ENCODE results near the gene ADCY10. TPM values are rescaled to one million over a fixed set of nuclear protein-coding genes. Genes with fewer than 3 reads are reported as not detected.

ADCY10 gene
- total and polyA plus RNA-seq, 2 experiments from 2014 or later = not detected

DNA sequence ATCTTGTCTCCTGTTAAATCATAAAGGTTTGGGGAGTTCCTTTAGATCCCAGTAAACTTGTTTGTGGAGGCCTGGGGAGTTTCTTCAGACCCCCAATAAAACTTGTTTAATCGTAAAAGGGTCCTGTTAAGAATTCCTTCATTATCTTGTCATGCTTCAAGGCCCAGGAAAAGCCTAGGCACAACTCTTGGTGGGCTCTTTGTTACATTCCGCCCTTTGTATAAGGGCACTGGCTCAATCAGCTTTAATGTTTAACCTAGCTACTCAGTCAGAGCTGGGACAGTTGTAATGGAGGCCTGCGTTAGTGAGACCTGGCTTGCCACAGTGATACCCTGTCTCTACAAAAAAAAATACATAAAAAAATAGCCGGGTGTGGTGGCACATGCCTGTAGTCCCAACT, 115.0 kb downstream of the ADCY10 start:
- Histone ChIP-seq H3K36me3 (ENCODE audit: insufficient read depth) (0 out of 2 replicates have a peak, but pooled peaks cover 3% of the 10 kb centered on the region), H3K4me1 (ENCODE audit: insufficient read depth) (peaks cover 17% of the 10 kb centered on the region), H3K4me3 (no peak overlapping the region), H4K20me1 (replicated peaks; ENCODE audit: insufficient read depth) (no peaks in the 10 kb centered on the region), H3K79me2 (replicated peaks; ENCODE audit: insufficient read depth) (no peaks in the 10 kb centered on the region), H3K27ac (ENCODE audit: low read depth) (no peak overlapping the region), H3K9me2 (ENCODE audit: insufficient read depth) (no peaks in the 10 kb centered on the region), H3K27me3 (ENCODE audit: insufficient read depth) (no peaks in the 10 kb centered on the region), H3K4me2 (no peak overlapping the region), H3F3A (replicated peaks; ENCODE audit: low read depth) (no peaks in the 10 kb centered on the region), H2AFZ (no peak overlapping the region)
- no peak overlapping the region for H3K27ac Mint-ChIP-seq
- peaks cover 15% of the 10 kb centered on the region for H3K4me1 Mint-ChIP-seq
- TF ChIP-seq NANOG (IDR thresholded peaks at IDR 0.05; ENCODE audit: borderline replicate concordance) = no peak
- no peak for TF ChIP-seq POLR2AphosphoS5 (IDR thresholded peaks at IDR 0.05; ENCODE audit: low read depth)
- no peak for TF ChIP-seq ZNF331 (CRISPR knock-in tag; IDR thresholded peaks at IDR 0.05; ENCODE audit: low read depth)
- no peak for TF ChIP-seq CREB1 (CRISPR knock-in tag; IDR thresholded peaks at IDR 0.05; ENCODE audit: low read depth)
- TF ChIP-seq STAT1 (IDR thresholded peaks at IDR 0.05; ENCODE audit: unreplicated experiment) = no peak
- TF ChIP-seq, protein P1, sequence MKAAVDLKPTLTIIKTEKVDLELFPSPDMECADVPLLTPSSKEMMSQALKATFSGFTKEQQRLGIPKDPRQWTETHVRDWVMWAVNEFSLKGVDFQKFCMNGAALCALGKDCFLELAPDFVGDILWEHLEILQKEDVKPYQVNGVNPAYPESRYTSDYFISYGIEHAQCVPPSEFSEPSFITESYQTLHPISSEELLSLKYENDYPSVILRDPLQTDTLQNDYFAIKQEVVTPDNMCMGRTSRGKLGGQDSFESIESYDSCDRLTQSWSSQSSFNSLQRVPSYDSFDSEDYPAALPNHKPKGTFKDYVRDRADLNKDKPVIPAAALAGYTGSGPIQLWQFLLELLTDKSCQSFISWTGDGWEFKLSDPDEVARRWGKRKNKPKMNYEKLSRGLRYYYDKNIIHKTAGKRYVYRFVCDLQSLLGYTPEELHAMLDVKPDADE (IDR thresholded peaks at IDR 0.05) = no peak
- TF ChIP-seq, protein P2, sequence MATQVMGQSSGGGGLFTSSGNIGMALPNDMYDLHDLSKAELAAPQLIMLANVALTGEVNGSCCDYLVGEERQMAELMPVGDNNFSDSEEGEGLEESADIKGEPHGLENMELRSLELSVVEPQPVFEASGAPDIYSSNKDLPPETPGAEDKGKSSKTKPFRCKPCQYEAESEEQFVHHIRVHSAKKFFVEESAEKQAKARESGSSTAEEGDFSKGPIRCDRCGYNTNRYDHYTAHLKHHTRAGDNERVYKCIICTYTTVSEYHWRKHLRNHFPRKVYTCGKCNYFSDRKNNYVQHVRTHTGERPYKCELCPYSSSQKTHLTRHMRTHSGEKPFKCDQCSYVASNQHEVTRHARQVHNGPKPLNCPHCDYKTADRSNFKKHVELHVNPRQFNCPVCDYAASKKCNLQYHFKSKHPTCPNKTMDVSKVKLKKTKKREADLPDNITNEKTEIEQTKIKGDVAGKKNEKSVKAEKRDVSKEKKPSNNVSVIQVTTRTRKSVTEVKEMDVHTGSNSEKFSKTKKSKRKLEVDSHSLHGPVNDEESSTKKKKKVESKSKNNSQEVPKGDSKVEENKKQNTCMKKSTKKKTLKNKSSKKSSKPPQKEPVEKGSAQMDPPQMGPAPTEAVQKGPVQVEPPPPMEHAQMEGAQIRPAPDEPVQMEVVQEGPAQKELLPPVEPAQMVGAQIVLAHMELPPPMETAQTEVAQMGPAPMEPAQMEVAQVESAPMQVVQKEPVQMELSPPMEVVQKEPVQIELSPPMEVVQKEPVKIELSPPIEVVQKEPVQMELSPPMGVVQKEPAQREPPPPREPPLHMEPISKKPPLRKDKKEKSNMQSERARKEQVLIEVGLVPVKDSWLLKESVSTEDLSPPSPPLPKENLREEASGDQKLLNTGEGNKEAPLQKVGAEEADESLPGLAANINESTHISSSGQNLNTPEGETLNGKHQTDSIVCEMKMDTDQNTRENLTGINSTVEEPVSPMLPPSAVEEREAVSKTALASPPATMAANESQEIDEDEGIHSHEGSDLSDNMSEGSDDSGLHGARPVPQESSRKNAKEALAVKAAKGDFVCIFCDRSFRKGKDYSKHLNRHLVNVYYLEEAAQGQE (IDR thresholded peaks at IDR 0.05; ENCODE audit: unreplicated experiment) = no peak
- TF ChIP-seq CTCF (conservative IDR thresholded peaks at IDR 0.05; ENCODE audit: low read depth in 2 of 2) = no peak
- no peak for TF ChIP-seq ZNF114 (CRISPR knock-in tag; IDR thresholded peaks at IDR 0.05)
- no peak for TF ChIP-seq EZH2 (IDR thresholded peaks at IDR 0.05; ENCODE audit: low read depth, unreplicated experiment)
- TF ChIP-seq JUNB (IDR thresholded peaks at IDR 0.05; ENCODE audit: unreplicated experiment) = no peak
- TF ChIP-seq EZH2phosphoT487 (IDR thresholded peaks at IDR 0.05; ENCODE audit: unreplicated experiment) = no peak
- TF ChIP-seq, protein P3, sequence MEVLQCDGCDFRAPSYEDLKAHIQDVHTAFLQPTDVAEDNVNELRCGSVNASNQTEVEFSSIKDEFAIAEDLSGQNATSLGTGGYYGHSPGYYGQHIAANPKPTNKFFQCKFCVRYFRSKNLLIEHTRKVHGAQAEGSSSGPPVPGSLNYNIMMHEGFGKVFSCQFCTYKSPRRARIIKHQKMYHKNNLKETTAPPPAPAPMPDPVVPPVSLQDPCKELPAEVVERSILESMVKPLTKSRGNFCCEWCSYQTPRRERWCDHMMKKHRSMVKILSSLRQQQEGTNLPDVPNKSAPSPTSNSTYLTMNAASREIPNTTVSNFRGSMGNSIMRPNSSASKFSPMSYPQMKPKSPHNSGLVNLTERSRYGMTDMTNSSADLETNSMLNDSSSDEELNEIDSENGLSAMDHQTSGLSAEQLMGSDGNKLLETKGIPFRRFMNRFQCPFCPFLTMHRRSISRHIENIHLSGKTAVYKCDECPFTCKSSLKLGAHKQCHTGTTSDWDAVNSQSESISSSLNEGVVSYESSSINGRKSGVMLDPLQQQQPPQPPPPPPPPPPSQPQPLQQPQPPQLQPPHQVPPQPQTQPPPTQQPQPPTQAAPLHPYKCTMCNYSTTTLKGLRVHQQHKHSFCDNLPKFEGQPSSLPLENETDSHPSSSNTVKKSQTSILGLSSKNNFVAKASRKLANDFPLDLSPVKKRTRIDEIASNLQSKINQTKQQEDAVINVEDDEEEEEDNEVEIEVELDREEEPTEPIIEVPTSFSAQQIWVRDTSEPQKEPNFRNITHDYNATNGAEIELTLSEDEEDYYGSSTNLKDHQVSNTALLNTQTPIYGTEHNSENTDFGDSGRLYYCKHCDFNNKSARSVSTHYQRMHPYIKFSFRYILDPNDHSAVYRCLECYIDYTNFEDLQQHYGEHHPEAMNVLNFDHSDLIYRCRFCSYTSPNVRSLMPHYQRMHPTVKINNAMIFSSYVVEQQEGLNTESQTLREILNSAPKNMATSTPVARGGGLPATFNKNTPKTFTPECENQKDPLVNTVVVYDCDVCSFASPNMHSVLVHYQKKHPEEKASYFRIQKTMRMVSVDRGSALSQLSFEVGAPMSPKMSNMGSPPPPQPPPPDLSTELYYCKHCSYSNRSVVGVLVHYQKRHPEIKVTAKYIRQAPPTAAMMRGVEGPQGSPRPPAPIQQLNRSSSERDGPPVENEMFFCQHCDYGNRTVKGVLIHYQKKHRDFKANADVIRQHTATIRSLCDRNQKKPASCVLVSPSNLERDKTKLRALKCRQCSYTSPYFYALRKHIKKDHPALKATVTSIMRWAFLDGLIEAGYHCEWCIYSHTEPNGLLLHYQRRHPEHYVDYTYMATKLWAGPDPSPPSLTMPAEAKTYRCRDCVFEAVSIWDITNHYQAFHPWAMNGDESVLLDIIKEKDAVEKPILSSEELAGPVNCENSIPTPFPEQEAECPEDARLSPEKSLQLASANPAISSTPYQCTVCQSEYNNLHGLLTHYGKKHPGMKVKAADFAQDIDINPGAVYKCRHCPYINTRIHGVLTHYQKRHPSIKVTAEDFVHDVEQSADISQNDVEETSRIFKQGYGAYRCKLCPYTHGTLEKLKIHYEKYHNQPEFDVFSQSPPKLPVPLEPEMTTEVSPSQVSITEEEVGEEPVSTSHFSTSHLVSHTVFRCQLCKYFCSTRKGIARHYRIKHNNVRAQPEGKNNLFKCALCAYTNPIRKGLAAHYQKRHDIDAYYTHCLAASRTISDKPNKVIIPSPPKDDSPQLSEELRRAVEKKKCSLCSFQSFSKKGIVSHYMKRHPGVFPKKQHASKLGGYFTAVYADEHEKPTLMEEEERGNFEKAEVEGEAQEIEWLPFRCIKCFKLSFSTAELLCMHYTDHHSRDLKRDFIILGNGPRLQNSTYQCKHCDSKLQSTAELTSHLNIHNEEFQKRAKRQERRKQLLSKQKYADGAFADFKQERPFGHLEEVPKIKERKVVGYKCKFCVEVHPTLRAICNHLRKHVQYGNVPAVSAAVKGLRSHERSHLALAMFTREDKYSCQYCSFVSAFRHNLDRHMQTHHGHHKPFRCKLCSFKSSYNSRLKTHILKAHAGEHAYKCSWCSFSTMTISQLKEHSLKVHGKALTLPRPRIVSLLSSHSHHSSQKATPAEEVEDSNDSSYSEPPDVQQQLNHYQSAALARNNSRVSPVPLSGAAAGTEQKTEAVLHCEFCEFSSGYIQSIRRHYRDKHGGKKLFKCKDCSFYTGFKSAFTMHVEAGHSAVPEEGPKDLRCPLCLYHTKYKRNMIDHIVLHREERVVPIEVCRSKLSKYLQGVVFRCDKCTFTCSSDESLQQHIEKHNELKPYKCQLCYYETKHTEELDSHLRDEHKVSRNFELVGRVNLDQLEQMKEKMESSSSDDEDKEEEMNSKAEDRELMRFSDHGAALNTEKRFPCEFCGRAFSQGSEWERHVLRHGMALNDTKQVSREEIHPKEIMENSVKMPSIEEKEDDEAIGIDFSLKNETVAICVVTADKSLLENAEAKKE (CRISPR knock-in tag; IDR thresholded peaks at IDR 0.05) = no peak
- DNase-seq (ENCODE audit: low spot score) = no peak
- H3K36me3 Mint-ChIP-seq (ENCODE audit: low read depth) = peaks cover 12% of the 10 kb centered on the region; the same call in 2 of the 3 replicates
- H3K9me3 Mint-ChIP-seq = peaks cover 17% of the 10 kb centered on the region
- H3K27me3 Mint-ChIP-seq (ENCODE audit: insufficient read depth, low read depth, poor library complexity) = peaks cover 8% of the 10 kb centered on the region
- no peak for ATAC-seq
- no peak overlapping the region for H3K4me3 Mint-ChIP-seq

All from GM23338 (cell line).